ENCODE measurements around the gene MARCHF10.
"Not testable (repeated sequence)": the region's sequence is repeated elsewhere in the genome, so short reads cannot be mapped to it uniquely, and the experiment has no call there.

MARCHF10 gene

GRCh38 chr17:62807812-62808575, at the start of gene MARCHF10:
Gene MARCHF10 (minus strand): TSS chr17:62808314. CDS start chr17:62801735, 6,579 bp downstream.
- H3K27ac ChIP-seq, result no peak within 1 kb of the TSS
- no peak for TF ChIP-seq ZFX (IDR thresholded peaks at IDR 0.05)
- TF ChIP-seq, protein P1, sequence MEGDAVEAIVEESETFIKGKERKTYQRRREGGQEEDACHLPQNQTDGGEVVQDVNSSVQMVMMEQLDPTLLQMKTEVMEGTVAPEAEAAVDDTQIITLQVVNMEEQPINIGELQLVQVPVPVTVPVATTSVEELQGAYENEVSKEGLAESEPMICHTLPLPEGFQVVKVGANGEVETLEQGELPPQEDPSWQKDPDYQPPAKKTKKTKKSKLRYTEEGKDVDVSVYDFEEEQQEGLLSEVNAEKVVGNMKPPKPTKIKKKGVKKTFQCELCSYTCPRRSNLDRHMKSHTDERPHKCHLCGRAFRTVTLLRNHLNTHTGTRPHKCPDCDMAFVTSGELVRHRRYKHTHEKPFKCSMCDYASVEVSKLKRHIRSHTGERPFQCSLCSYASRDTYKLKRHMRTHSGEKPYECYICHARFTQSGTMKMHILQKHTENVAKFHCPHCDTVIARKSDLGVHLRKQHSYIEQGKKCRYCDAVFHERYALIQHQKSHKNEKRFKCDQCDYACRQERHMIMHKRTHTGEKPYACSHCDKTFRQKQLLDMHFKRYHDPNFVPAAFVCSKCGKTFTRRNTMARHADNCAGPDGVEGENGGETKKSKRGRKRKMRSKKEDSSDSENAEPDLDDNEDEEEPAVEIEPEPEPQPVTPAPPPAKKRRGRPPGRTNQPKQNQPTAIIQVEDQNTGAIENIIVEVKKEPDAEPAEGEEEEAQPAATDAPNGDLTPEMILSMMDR (conservative IDR thresholded peaks at IDR 0.05), result no peak

GRCh38 chr17:62857526-62857925, 49.4 kb upstream of the MARCHF10 start:
- TF ChIP-seq ZFX (IDR thresholded peaks at IDR 0.05), result no peak
- TF ChIP-seq, protein P1 (conservative IDR thresholded peaks at IDR 0.05), result no peak
- H3K27ac ChIP-seq, result no peak overlapping the region

DNA sequence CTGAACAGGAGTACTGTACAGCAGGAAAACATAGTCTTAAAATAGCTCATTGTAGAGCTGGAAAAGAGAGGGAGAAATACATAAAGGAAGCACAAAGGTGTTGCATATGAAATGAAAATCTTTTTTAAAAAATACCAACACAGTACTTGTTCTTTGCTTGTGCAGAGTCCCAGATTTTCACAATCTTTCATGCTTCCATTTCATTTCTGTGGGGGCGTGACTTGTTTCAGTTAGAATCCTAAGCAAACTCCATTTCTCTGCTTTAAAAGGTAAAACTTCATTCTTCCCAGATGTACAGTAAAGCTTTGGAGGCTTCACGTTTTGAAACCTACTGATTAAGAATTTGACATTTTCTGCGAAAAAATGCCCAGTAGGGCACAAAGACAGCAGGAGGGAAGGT, 48.5 kb upstream of the MARCHF10 start:
- TF ChIP-seq, protein P1 (conservative IDR thresholded peaks at IDR 0.05), result no peak
- TF ChIP-seq ZFX (IDR thresholded peaks at IDR 0.05), result no peak

DNA sequence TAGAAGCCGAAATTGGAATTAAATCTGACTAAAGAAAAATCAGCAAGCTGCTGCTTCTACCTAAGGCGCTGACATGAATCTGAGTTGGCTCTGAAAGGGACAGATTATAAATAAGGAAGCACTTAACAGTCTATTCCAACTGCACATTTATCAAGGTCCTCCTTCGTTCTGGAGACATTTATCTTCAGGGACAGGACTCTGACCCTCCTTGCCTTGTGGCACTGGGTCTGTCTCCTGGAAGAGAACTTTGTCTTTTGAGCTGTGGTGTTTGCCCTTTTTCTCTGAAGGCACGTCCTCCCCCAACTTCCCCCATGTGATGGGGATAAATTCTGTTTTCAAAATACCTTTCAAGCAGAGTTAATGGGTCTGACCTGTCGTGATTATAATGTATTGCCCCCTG, 47.0 kb upstream of the MARCHF10 start:
- TF ChIP-seq, protein P1 (conservative IDR thresholded peaks at IDR 0.05), result no peak
- TF ChIP-seq ZFX (IDR thresholded peaks at IDR 0.05), result no peak
- no peak overlapping the region for H3K27ac ChIP-seq

More for the DNA sequence above, 48.5 kb upstream of the MARCHF10 start:
- H3K27ac ChIP-seq, result no peak overlapping the region

DNA sequence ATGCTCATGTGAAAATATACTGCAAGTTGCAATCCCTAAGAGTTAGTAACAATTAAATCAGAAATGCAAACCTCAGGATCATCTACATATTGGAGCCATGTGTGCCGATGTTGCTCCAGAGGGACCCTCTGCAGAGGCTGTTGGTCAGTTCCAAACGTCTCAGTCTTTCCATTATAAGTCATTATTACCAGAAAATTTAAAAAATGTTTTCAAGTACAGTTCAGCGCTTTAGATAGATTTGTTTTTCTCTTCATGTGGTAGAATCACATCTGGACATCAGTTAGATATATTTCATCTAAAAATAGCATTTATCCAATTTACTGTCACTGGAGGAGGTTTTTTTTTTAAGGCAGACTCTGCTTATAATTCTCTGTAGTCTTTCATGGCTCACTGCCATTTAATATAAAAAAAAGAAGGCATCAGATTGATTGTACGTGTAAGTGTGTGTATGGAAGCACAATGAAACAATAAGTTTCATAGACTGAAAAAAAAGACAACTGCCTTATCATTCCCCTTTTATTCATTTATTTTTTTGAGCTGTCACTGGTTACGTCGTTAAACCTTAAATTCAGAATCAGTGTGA, 46.1 kb upstream of the MARCHF10 start:
- no peak overlapping the region for H3K27ac ChIP-seq
- no peak for TF ChIP-seq ZFX (IDR thresholded peaks at IDR 0.05)
- TF ChIP-seq, protein P1 (conservative IDR thresholded peaks at IDR 0.05), result no peak

DNA sequence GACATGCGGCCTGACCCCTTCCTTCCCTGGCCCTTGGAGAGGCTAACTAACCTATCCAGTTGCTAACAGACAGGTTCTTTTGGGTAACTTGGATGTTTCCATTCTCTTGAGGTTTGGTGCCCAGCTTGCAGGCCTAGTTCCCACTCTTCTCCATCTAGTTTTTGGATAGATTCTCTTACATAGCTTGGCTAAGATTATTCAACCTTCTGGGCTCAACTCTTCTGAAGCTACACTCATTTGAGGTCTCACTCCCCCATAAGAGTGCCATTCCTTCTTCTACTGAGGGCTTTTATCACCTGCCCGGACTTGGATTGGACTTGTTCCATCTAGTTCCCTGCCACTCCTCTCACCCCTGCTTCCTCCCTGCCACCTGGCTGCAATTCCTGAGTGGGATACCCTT, 44.1 kb upstream of the MARCHF10 start:
- TF ChIP-seq, protein P1 (conservative IDR thresholded peaks at IDR 0.05), result no peak
- no peak for TF ChIP-seq ZFX (IDR thresholded peaks at IDR 0.05)
- no peak overlapping the region for H3K27ac ChIP-seq

DNA sequence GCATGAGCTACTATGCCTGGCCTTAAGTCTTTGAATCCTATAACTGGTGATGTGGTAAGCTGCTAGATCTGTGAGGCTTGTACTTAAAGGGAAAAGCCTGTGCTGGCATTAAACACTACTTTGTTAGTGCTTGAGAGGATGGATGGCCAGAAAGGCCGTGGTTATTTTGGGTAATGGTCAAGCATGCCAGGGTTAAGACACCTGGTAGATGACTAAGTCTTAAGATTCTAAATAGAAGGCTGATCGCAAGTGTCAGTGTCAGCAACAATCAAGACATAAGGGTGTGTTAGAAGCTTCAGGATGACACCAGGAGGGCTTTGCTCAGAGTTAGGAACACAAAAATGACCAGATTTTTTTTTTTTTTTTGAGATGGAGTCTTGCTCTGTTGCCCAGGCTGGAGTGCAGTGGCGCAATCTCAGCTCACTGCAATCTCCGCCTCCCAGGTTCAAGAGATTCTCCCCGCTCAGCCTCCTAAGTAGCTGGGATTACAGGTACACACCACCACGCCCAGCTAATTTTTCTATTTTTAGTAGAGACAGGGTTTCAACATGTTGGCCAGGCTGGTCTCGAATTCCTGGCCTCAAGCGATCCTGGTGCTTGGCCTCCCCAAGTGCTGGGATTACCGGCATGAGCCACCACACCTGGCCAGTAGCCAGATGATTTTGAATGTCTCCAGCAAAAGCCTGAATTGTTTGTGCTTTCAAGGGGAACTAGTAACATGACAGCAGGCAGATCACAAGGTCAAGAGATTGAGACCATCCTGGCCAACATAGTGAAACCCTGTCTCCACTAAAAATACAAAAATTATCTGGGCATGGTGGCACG, 41.7 kb upstream of the MARCHF10 start:
- H3K27ac ChIP-seq, result not testable (repeated sequence)
